Activated T-helper 17 cell treated with anti-CD3 and anti-CD28 coated beads, Interleukin-2, amount 50 U/mL, for 72 hours (primary cell): ENCODE measurements around the gene SYN1. TPM values are rescaled to one million over a fixed set of nuclear protein-coding genes. Genes with fewer than 3 reads are reported as not detected.
"Not testable (repeated sequence)": the region's sequence is repeated elsewhere in the genome, so short reads cannot be mapped to it uniquely, and the experiment has no call there.

Experiments used
- ATAC-seq: fragments of 150-1000 bp; cut with Tn5 transposase; replicated peaks from 2 replicates; pipeline ENCODE4 v1.10.0; 2021; ENCODE audit warnings: mild to moderate bottlenecking, moderate library complexity
- H3K27ac Mint-ChIP-seq: one replicate; pipeline ENCODE4 v1.8.0; 2022; ENCODE audit warnings: mixed read lengths
- H3K27me3 Mint-ChIP-seq: one replicate; pipeline ENCODE4 v1.8.0; 2022; ENCODE audit warnings: mixed read lengths
- H3K36me3 Mint-ChIP-seq: one replicate; pipeline ENCODE4 v1.8.0; 2022; ENCODE audit warnings: low read depth, mild to moderate bottlenecking, mixed read lengths
- H3K4me1 Mint-ChIP-seq: one replicate; pipeline ENCODE4 v1.8.0; 2022; ENCODE audit warnings: mixed read lengths
- H3K4me3 Mint-ChIP-seq: one replicate; pipeline ENCODE4 v1.8.0; 2022; ENCODE audit warnings: mild to moderate bottlenecking, mixed read lengths
- H3K9me3 Mint-ChIP-seq: one replicate; pipeline ENCODE4 v1.8.0; 2022; ENCODE audit warnings: mixed read lengths
- total RNA-seq, 2 donors: library from RNA; stranded (reverse); gene quantifications; one replicate each; pipeline ENCODE4 v1.2.3, GENCODE V29; 2022

The SYN1 gene
- total RNA-seq, 2 donors from 2014 or later = 1.0 to 4.3 TPM

DNA sequence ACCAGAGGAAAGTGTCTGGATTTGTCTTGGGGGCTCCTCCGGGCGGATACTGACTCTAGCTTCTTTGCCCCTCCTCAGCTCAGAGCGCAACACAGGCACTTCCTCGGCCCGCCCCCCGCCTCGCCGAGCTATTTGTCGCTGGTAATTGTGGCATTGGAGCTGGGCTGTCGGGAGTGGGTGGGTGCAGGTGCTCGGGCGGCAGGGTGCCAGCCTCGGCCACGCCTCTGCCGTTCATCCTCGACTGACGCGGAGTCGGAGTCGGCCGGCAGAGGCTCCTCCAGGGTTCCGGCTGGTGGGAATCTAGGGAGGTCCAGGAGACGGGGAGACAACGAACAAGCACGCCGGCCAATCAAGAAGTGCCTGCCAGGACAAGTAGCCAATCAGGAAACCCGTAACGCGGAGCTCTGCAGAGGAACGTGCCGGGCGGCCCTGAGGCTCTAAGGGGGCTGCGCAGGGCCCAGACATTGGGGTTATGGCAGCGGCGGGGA lies 3.9 kb upstream of the SYN1 start:
- Mint-ChIP-seq H3K4me1 (peaks cover under 1% of the 10 kb centered on the region), H3K27ac (no peak overlapping the region), H3K36me3 (no peaks in the 10 kb centered on the region), H3K4me3 (peak overlapping the region; percentile 80), H3K9me3 (no peaks in the 10 kb centered on the region), H3K27me3 (no peaks in the 10 kb centered on the region)
- peak; percentile 67 for ATAC-seq

DNA sequence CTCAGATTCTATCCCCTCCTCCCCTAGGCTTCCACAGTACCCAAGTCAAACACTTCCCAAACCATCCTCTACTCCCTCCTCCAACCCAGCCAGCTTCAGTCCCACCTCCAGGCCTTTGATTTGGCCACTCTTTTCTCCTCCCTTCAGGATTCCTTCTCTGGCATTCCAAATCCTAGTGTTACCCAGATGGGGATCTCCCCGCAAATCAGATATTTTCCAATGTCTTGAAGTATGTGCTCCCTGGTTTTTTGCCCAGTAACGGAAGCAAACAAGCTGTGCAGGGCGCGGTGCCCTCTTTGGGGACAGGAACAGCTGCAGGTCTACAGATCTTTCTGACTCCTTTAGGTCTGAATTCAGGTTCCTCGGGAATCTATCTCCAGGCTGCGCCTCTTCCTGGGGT lies 2.2 kb upstream of the SYN1 start:
- no peaks in the 10 kb centered on the region for H3K36me3 Mint-ChIP-seq
- H3K4me3 Mint-ChIP-seq = no peak overlapping the region
- ATAC-seq = no peak
- no peak overlapping the region for H3K27ac Mint-ChIP-seq
- no peaks in the 10 kb centered on the region for H3K9me3 Mint-ChIP-seq
- no peaks in the 10 kb centered on the region for H3K4me1 Mint-ChIP-seq
- no peaks in the 10 kb centered on the region for H3K27me3 Mint-ChIP-seq

DNA sequence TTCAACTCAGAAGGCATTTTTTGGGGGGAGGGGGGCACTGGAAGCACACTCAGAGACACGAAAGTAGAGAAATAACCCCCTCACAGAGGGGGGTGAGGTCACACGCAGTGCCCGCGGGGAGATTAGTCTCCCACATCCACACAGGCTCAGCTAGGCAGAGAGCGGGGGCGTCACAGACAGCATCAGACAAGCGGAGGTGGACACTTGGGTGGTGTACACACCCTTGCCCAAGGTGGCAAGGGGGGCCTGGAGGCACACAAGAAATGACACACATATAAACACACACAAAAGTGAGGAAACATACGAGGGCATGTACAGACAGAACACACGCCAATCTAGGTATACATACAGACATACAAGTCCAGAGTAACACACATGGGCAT lies 637 bp upstream of the SYN1 start:
- Mint-ChIP-seq H3K36me3 (no peaks in the 10 kb centered on the region), H3K27ac (no peak overlapping the region), H3K4me3 (peak overlapping the region; percentile 26), H3K4me1 (no peaks in the 10 kb centered on the region), H3K9me3 (no peaks in the 10 kb centered on the region), H3K27me3 (no peaks in the 10 kb centered on the region)
- no peak for ATAC-seq

DNA sequence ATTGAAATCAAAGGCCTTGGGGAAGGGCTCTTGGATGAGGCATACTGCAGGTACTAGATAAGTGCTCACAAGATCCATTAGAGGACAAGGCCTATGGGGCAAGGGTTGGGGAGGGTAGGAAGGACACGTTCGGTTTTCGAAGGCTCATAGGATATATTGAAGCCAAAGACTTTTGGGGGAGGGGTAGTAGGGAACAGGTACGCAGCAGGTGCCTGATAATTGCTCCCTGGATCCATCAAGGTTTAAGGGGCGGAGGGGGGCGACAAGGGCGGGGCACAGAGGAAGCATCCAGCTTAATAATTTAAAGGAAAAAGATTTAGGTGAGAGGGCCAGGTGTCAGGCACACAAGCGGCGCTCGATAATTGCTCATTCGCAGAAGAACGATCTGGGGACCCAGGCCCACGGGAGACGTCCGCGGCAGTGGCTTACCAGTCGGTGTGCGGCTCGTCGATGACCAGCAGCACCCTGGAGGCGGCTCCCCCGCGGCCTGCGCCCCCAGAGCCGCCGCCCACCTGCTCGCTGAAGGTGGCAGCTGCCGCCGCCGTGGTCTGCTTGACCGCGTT lies 653 bp downstream of the SYN1 start:
- no peaks in the 10 kb centered on the region for H3K27me3 Mint-ChIP-seq

DNA sequence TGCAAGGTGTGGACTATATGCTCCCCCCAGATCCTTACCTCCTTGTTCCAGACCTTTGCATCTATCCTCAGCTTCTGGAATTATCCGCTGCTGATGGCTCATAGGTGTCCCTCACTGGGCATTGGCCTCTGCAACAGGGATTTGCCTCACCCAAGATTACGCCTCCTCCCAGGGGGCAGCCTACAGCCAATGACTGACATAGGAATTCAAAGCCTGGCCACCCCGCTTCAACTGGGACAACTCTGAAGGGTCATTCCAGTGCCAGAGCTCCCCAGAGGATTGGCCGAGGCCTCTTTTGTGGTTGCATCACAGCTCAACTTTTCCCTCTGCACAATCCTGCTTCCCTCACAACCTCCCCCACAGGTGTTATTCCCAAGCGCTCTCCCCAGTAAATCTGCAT lies 5.0 kb downstream of the SYN1 start:
- no peaks in the 10 kb centered on the region for H3K27me3 Mint-ChIP-seq
- H3K9me3 Mint-ChIP-seq = no peaks in the 10 kb centered on the region
- H3K27ac Mint-ChIP-seq = no peak overlapping the region
- no peak overlapping the region for H3K4me3 Mint-ChIP-seq
- ATAC-seq = no peak
- no peaks in the 10 kb centered on the region for H3K36me3 Mint-ChIP-seq
- no peaks in the 10 kb centered on the region for H3K4me1 Mint-ChIP-seq

More for the DNA sequence above, 653 bp downstream of the SYN1 start:
- H3K36me3 Mint-ChIP-seq = no peaks in the 10 kb centered on the region
- H3K27ac Mint-ChIP-seq = peak overlapping the region; percentile 22
- ATAC-seq = no peak
- no peaks in the 10 kb centered on the region for H3K9me3 Mint-ChIP-seq
- H3K4me3 Mint-ChIP-seq = peak overlapping the region; percentile 75
- no peaks in the 10 kb centered on the region for H3K4me1 Mint-ChIP-seq

DNA sequence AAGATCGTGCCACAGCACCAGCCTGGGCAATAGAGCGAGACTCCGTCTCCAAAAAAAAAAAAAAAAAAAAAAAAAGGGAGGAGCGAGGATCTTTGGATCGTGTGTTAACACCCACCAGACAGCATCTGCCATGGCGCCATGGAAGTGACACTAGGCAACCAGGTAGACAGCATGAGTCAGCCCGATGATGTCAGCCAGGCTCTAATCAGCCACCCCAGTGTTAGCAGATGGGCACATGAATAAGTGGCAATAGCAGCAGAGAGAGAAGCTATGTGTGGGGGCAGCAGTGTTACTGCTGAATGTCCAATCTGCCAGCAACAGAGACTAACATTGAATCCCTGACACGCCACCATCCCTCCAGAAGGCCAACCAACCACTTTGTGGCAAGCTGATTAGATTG lies 6.6 kb downstream of the SYN1 start:
- Mint-ChIP-seq H3K27ac (no peak overlapping the region), H3K4me3 (no peak overlapping the region), H3K4me1 (no peaks in the 10 kb centered on the region), H3K27me3 (no peaks in the 10 kb centered on the region), H3K36me3 (no peaks in the 10 kb centered on the region), H3K9me3 (no peaks in the 10 kb centered on the region)
- no peak for ATAC-seq

DNA sequence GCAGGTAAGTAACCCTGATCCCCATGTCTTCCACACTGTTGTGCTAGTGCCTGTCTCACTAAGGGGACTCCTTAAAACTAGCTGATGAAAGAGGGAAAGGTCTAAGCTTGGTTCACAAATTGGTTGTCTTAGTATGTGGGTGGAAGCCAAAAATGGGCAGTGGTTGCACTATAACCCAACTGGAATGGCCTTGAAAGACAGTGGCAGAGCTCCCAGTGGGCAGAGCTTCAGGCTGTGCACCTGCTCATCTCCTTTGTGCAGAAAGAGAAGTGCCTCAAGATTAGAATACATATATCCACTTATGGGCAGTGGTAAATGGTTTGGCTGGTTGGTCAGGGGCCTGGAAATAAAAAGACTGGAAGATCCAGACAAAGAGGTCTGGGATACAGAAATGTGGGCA lies 7.2 kb downstream of the SYN1 start:
- Mint-ChIP-seq H3K4me1 (no peaks in the 10 kb centered on the region), H3K4me3 (no peak overlapping the region), H3K36me3 (no peaks in the 10 kb centered on the region), H3K27me3 (no peaks in the 10 kb centered on the region), H3K27ac (no peak overlapping the region), H3K9me3 (no peaks in the 10 kb centered on the region)
- no peak for ATAC-seq

DNA sequence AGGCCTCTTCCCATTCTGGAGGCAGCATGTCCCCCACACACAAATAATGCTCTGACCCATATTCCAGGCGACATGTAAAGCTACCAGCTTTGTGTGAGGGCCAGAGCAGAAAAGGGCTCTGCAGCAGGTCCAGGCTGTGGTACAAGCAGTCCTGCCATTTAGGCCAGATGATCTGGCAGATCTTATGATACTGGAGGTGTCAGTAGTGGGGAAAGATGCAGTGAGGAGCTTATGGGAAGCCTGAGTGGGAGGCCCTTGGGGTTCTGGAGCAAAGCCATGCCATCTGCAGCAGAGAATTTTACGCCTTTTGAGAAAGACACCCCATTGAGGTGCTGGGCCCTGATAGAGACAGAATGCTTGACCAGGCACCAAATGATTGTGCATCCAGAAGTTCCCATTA lies 7.7 kb downstream of the SYN1 start:
- no peak overlapping the region for H3K4me3 Mint-ChIP-seq
- no peak overlapping the region for H3K27ac Mint-ChIP-seq
- H3K27me3 Mint-ChIP-seq = no peaks in the 10 kb centered on the region
- ATAC-seq = no peak
- no peaks in the 10 kb centered on the region for H3K4me1 Mint-ChIP-seq
- no peaks in the 10 kb centered on the region for H3K9me3 Mint-ChIP-seq
- H3K36me3 Mint-ChIP-seq = no peaks in the 10 kb centered on the region

DNA sequence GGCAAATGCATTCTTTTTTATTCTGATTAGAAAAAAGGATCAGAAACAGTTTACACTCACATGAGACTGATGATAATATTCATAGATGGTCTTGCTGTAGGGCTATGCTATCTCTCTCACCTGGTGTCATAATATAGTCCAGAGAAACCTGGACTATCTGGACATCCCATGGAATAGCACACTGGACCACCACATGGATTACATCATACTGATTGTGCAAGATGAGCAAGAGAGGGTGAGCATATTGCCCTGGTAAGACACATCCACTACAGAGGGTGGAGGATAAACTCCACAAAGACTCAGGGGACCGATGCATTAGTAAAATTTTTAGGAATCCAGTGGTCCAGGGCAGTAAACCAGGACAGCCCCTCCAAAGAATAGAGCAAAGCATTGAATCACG lies 8.2 kb downstream of the SYN1 start:
- H3K36me3 Mint-ChIP-seq = no peaks in the 10 kb centered on the region
- no peak overlapping the region for H3K4me3 Mint-ChIP-seq
- no peaks in the 10 kb centered on the region for H3K27me3 Mint-ChIP-seq
- H3K27ac Mint-ChIP-seq = no peak overlapping the region
- H3K9me3 Mint-ChIP-seq = no peaks in the 10 kb centered on the region
- ATAC-seq = no peak
- no peaks in the 10 kb centered on the region for H3K4me1 Mint-ChIP-seq

DNA sequence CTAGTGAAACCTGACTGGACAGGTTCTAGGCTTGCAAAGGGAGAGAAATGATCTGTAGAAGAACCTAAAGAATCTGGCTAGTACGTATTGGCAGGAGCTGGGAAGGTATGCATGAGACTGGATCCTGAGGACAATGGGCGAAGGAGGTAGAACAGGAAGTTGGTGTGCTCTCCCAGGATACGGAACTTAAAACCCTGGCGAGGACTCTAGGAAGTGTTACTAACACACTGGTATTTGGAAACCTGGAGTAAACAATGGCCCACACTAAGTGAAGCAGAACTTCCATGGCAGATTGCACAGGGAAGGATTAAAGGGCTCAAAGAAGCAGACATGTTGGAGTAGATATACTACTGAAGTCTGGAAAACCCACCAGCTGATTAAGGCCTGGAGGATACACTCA lies 9.1 kb downstream of the SYN1 start:
- no peak for ATAC-seq
- Mint-ChIP-seq H3K4me3 (no peak overlapping the region), H3K4me1 (no peaks in the 10 kb centered on the region), H3K27ac (no peak overlapping the region), H3K27me3 (no peaks in the 10 kb centered on the region), H3K36me3 (no peaks in the 10 kb centered on the region), H3K9me3 (no peaks in the 10 kb centered on the region)

DNA sequence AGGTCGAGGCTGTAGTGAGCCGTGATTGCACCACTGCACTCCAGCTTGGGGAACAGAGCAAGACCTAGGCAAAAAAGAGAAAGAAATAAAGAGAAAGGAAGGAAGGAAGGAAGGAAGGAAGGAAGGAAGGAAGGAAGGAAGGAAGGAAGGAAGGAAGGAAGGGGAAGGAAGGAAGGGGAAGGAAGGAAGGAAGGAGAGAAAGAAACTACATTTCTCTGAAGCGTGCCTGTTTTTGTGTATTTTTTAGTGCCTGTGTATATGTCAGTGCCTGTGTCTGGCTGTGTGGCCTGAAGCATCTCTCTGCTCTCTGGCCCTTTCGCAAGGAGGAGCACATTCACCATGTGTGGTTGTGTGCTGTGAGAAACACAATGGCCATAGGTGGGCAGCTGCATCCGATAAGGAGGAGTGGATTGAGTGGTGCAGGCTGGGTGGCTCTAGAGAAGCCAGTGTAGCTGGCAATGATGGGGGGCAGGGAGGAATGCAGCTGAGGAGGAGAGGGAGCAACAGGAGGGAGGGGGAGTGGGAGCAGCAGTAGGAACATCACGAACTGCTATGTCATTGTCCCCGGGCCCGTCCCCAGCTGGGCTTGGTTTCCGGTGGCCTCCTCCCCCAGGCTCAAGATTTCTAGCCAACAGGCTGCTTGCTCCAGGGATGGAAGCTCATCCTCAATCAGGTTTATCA lies 11.4 kb downstream of the SYN1 start:
- Mint-ChIP-seq H3K4me1 (no peaks in the 10 kb centered on the region), H3K9me3 (no peaks in the 10 kb centered on the region), H3K27me3 (no peaks in the 10 kb centered on the region), H3K27ac (no peak overlapping the region), H3K4me3 (no peak overlapping the region), H3K36me3 (no peaks in the 10 kb centered on the region)
- ATAC-seq = no peak

DNA sequence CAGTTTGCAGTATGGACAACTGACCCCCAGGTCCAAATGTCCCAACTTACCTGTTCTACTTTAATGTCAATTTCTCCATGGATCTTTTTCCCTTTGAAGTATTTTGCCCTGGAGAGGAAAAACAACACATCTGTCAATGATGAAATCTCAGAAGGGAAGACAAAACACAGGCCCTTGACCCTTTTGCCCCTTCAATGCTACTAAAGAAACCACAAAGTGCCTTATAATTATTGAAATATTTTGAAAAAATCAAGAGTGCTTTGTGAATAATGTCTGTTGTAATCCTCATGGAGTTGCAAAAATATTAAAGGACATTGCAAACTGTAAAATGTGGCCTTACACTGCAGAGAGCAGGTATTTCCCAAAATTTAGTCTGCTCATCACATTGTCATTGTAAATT lies 12.6 kb downstream of the SYN1 start:
- no peak overlapping the region for H3K4me3 Mint-ChIP-seq

DNA sequence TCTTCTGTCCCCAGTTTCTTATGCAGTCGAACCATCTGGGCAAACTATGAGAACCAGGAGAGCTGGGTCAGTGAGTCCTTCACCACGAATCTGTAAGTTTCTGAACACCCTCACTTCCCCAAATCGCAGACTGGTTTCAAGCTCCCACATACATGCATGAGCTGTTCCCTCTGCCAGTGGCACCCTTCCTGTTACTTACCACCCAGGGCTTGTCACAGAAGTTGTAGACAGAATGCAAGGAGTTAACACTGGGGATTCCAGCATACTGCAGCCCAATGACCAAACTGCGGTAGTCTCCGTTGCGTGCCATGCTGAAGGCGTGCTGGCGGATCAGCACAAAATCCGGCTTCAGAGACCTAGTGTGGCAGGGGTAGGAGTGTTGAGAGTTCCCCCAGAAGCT lies 14.6 kb downstream of the SYN1 start:
- Mint-ChIP-seq H3K4me3 (no peak overlapping the region), H3K36me3 (no peaks in the 10 kb centered on the region), H3K9me3 (no peaks in the 10 kb centered on the region), H3K4me1 (no peaks in the 10 kb centered on the region), H3K27ac (no peak overlapping the region), H3K27me3 (no peaks in the 10 kb centered on the region)
- ATAC-seq = no peak

More for the DNA sequence above, 12.6 kb downstream of the SYN1 start:
- no peaks in the 10 kb centered on the region for H3K9me3 Mint-ChIP-seq
- H3K36me3 Mint-ChIP-seq = no peaks in the 10 kb centered on the region
- H3K27me3 Mint-ChIP-seq = no peaks in the 10 kb centered on the region
- H3K27ac Mint-ChIP-seq = no peak overlapping the region
- no peaks in the 10 kb centered on the region for H3K4me1 Mint-ChIP-seq
- ATAC-seq = no peak

DNA sequence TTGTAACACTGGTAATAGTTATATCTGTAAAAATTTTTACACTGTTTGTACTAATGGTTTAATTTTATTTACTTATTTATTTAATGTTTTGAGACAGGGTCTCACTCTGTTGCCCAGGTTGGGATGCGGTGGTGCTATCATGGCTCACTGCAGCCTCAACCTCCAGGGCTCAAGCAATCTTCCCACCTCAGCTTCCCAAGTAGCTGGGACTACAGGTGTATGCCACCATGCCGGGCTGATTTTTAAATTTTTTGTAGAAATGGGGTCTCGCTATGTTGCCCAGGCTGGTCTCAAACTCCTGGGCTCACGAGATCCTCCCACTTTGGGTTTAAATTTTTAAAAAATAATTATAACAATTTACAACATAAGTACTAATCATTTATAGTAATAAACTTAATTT lies 16.5 kb downstream of the SYN1 start:
- not testable (repeated sequence) for H3K9me3 Mint-ChIP-seq, H3K36me3 Mint-ChIP-seq, H3K4me3 Mint-ChIP-seq, H3K27ac Mint-ChIP-seq, ATAC-seq, H3K27me3 Mint-ChIP-seq, H3K4me1 Mint-ChIP-seq

DNA sequence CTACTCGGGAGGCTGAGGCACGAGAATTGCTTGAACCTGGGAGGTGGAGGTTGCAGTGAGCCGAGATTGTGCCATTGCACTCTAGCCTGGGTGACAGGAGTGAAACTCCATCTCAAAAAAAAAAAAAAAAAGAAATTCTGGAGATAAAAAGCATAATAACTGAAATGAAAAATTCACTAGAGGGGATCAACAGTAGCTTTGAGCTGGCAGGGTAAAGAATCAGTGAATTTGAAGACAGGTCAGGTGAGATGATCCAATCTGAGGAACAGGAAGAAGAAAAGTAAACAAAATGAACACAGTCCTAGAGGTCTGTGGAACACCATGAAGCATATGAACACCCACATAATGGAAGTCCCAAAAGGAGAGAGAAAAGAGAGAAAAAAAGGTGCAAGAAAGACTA lies 22.4 kb downstream of the SYN1 start:
- Mint-ChIP-seq H3K27ac (no peak overlapping the region), H3K36me3 (no peaks in the 10 kb centered on the region), H3K4me3 (no peak overlapping the region), H3K9me3 (peaks cover 4% of the 10 kb centered on the region), H3K4me1 (no peaks in the 10 kb centered on the region), H3K27me3 (no peaks in the 10 kb centered on the region)
- ATAC-seq = no peak
